H54 (cell line): ENCODE measurements around the gene PROX2.

ENCODE experiments used
- DNase-seq: peaks from one replicate; pipeline ENCODE4 v3.0.0; 2011; ENCODE audit warnings: low spot score, mixed read lengths; ENCODE audit not compliant: insufficient read length
- FAIRE-seq: peaks from 3 replicates; lab custom pipeline; 2011; peaks lifted over from hg19 to GRCh38; lab: Jason Lieb, UNC
- POLR2A ChIP-seq: IDR thresholded peaks from 2 replicates; pipeline ENCODE4 v1.6.1; 2011; ENCODE audit warnings: low read depth, mild to moderate bottlenecking, low read length

PROX2 gene

DNA sequence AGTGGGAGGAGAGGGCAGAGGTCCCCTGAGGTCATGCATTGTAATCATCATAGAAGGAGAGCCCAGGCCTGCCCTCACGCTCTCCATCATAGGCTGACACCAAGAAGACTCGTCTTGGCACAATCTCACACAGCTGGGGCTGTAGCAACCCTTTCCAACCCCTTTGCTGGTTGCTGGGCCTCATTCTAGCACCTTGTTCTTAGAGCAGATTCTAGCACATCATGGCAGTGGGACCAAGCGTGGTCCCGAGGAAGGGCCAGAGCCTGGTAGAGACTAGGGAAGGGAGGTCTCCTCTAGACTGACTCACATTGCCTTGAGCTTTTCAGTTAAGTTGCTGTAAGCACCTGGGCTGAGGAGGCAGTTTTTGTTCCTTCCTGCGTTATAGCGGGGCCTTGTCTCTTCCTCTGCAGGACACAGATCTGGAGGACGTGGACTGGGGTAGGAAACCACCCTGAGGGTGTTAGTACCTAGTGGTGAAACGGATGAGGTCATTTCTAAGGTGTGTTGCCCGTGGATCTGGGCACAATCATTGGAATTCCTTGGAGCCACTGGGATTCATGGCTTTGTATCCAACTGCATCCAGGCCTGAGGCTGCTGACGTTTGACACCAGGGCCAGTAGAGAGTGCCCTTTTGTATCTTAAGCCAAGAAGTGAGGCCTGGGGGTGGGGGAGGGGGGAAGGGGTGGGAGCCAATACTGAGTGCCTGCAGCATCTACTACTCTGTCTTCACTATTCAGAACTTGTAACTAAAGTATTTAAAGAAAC lies 27.2 kb upstream of the PROX2 start:
- no peak for TF ChIP-seq POLR2A
- DNase-seq (no peak), FAIRE-seq (no peak)

DNA sequence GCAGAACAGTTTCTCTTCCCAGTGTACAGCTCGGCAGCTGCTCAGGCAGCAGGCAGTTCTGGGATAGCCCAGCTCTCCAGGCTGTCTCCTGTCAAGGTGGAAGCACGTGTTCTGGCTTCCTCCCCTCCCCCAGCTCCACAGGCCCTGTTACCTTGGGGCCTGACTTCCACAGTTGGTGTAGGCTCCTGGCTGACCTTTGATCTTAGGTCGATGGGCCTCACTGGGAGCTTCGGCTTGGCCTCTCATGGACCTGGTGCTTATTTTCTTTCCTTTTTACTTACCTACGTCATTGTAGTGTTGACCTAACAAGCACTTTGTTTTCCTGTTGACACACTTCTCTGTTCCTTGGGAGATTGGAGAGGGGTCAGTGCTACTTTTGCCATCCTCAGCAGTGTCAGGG lies 22.7 kb upstream of the PROX2 start:
- no peak for TF ChIP-seq POLR2A
- DNase-seq: no peak
- FAIRE-seq: no peak

DNA sequence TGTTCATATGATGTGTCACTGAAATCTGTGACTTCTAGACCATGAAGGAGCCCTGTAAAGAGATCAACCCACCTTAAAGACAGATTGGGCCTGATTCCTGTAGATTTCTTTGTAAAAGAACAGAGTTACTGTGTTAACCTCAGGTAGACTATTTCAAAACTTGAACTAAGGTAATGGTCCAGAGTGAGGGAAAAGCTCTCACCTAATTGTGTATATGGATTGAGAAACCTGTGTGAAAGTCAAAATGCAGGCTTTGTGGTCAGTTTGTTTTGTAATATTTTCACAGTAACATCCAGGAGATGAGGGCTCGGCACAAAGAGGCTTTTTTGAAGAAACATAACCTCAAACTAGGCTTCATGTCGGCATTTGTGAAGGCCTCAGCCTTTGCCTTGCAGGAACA lies 22.1 kb upstream of the PROX2 start:
- FAIRE-seq: no peak

DNA sequence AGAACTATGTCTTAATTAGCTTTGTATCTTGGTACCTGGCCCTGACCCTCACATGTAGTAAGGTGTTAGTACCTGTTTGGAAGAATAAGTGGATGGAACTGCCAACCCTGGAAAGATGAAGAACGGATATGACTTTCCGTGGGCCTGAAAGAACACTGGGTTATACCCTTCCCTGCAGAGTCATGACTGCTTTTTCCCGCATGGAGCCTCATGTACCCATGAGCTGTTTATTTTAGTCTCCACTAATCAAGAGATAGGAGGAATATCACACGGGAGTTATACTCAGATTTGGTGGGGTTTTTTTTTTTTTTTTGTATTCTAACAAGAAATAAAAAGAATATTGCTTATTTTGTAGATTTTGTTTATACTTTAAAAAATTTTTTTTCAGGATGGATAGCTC lies 21.7 kb upstream of the PROX2 start:
- FAIRE-seq (no peak), DNase-seq (no peak)
- TF ChIP-seq POLR2A: no peak

More for the DNA sequence above, 22.1 kb upstream of the PROX2 start:
- DNase-seq: no peak
- no peak for TF ChIP-seq POLR2A

DNA sequence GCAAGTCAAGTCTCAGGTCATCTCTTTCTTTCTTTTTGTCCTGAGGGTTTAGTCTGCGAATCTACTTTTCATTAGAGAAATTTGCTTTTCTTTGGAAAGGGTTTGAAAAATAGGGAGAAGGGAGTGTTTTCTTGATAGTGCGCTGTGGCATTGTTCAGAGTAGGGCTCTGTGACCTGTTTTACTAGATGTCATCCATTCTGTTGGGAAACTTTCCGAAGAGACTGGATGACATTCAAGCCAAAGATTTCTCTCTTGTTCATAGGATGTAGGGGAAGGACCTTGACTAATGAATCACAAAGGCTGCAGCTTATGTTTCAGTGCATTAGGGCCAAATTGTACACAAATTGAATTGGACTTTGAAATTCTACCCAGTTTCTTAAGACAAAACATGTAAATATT lies 20.5 kb upstream of the PROX2 start:
- DNase-seq (no peak), FAIRE-seq (no peak)
- TF ChIP-seq POLR2A: no peak

DNA sequence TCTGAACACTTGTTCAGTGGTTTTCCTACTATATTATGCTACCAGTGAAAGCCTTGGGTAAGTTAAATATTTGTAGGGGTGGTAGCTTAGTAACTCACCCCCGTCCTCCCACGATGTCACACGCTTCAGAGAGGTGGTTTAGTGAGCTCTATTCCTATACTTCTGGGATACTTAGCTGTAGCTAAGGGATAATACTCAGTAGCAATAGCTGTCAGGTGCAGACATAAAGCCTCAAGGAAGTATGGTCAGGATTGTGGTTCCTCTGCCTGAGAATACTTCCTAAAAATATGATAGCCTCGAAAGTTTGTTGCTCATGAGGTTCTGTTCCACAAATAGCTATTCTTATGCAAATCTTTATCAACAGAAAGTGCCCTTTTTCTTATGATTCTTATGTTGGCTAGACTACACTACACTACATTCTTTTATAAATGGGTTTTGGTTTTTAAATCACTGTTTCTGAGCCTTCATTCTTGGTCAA lies 17.7 kb upstream of the PROX2 start:
- DNase-seq: no peak
- TF ChIP-seq POLR2A: no peak
- FAIRE-seq: no peak

DNA sequence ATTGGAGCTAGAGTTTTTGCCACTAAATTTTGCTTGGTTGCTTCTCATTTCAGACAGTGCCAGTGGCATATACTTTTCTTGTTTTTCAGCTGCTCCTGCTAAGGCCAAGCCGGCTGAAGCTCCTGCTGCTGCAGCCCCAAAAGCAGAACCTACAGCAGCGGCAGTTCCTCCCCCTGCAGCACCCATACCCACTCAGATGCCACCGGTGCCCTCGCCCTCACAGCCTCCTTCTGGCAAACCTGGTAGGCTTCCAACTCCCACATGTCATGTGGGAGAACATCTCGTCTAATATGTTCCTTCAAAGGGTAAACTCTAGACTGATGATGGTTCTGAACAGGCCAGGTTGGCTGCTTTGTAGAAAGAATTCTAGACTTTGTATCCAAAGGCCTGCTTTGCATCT lies 16.8 kb upstream of the PROX2 start:
- DNase-seq: no peak
- no peak for FAIRE-seq
- no peak for TF ChIP-seq POLR2A

DNA sequence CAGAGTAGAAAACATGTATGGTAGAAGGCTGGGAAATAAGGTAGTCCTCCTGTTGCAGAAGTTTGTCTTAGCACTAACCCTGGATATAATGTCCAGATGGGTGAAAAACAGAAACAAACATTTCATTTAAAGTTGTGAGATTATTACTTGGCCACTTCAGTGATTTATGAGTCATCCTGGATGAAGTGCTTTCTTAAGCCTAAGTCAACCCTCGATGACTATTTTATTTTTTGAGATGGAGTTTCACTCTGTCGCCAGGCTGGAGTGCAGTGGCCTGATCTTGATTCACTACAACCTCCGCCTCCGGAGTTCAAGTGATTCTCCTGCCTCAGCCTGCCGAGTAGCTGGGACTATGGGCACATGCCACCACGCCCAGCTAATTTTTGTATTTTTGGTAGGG lies 15.9 kb upstream of the PROX2 start:
- TF ChIP-seq POLR2A: no peak
- DNase-seq: no peak
- FAIRE-seq: no peak

DNA sequence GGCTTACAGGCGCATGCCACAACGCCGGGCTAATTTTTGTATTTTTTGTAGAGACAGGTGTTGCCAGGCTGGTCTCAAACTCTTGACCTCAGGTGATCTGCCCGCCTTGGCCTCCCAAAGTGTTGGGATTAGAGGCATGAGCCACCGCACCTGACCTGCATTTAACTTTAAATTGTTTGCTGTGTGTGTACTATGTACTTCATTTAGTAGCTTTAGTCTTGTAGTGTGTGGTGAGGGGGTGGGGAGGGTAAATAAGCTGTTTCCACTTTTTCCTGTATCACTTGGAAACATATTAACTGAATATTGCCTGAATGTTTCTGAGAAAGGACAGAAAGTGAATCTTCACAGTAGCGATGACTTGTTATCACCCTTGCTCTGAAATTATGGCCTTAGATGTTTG lies 14.3 kb upstream of the PROX2 start:
- FAIRE-seq: no peak
- TF ChIP-seq POLR2A: no peak
- no peak for DNase-seq

DNA sequence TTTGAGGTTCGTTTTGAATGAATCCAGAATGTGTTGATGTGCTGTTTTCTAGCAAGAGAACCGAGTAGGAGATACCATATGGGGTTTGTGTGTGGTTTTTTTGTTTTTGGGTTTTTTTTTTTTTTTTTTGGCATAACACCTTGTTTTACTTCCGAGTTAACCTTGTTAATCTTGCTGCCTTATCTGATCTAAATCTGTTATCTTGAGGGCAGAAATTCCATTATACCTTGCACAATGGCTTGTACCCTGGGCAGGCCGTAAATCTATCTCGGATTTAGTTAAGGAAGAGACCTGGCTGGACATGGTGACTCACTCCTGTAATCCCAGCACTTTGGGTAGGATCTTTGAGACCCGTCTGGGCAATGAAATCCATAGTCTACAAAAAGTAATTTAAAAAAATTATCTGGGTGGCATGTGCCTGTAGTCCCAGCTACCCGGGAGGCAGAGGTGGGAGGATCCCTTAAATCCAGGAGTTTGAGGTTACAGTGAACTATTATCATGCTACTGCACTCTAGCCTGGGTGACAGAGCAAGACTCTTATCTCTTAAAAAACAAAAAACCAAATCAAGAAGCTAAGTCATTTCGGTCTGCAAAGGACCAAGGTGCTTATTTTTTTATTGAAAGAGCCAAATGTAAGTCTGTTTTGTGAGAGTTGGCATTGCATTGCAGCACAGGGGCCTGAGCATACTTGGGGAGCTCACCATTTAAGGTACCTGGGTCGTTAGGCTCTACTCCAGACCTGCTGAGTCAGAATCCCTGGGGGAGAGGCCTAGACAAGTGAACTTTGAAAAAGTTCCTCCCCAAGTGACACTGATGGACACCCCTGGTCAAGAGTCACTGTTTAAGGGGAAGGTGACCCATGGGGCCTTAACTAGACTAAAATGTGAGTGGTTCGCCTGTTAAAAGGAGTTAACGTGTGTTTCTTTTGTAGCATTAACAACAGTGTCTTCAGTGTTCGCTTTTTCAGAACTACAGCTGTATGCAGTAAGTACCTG lies 12.5 kb upstream of the PROX2 start:
- DNase-seq (no peak), FAIRE-seq (no peak)
- no peak for TF ChIP-seq POLR2A

DNA sequence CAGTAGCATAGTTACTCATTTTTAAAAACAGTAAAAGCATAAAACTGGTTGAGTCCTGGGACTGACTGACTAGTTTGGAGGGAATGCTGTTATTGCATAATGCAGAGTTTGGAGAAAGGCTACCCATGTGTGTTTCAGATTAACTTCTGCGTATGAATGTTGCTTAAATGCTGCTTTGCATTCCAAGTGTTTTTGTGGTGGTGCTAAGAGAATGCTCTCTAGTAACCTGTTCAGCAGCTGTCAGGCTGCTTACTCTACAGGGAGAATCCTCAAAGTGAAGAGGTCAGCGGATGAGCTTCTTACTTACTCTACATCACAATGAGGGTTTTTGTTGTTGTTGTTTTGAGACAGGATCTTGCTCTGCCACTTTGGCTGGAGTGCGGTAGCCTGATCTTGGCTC lies 10.1 kb upstream of the PROX2 start:
- DNase-seq (no peak), FAIRE-seq (no peak)
- TF ChIP-seq POLR2A: no peak

DNA sequence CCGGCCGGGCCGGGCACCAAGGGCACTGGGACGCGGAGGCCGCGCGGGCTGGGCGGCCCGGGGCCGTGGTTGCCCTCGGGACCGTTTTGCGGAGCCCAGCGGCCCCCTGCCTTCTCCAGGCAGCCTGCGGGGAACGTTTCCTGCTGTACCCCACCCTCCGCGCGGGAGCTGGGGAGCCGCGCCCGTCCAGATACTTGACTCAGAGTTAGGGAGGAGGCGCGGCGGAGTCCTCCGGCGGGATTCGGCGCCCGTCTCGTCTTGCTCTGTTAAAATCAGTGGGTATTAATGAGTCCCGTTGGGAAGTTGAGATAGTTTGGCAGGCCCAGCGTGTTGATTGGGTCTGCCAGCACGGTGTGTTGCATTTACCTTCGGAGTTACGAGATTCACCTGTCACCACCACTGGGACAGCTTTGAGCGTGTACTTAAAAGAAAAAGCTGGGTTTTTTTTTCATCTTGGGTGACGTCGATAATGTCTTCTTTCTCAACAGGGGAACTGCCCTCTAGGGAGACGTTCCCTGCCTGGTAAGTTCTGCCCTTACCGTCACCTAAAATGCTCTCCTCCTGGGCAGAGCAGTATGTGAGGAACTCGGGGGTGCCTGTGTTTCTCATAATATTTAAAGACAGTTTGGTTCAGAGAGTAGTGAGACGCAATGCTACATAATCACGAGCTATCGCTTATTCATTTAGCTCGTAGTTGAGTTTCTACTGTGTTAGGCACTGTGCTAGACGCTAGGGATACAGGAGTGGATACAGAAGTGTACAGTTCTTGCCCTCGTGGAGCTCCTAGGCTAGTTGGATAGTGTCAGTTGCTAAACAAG lies 6.4 kb upstream of the PROX2 start:
- TF ChIP-seq POLR2A: no peak
- no peak for FAIRE-seq
- peak; percentile 45 for DNase-seq

DNA sequence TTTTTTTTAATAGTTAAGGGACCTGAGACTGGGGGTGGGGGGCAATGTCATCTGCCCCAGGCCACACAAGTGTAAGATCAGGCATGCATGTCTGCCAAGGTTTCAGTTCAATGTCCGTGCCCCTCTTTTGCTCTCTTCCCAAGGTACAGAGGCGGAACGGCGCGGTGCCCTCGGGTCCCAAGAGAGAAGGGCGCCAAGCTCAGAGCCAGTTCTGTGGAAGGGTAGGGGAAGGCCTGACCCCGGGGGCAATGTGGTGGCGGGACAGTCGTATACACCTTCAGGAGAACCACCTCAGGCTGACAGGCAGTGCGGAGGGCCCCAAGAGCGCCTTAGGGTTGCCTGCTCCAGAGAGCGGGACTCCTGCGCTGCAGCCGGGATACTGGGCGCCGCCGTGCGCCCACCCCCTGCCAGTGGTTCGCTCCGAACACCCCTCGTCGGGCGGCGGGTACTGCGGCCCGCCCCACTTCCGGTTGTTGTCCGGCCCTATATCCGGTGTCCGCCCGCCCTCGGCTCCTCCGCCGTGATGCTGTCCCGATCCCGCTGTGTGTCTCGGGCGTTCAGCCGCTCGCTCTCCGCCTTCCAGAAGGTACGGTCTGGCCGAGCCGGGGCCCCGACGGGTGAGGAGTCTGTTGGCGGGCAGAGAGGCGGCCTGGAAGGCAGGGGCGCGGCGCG lies 5.6 kb upstream of the PROX2 start, which contains the start of gene DLST:
DLST (plus strand) TSS at position 486 of the 672 bp plus-strand sequence; CDS start at position 524, 38 bp downstream.
- DNase-seq (peak; percentile 75), FAIRE-seq (no peak)
- TF ChIP-seq POLR2A: peak; percentile 89
